IPS-18c (cell line): ENCODE measurements around the gene ADAT3.
A peak's percentile ranks its signal among the peaks of the same experiment; 100 is the strongest.

Experiments used
- H3K4me3 ChIP-seq: 2 replicates; pipeline ENCODE4 v1.7.0; 2013; ENCODE audit warnings: low read depth, mild to moderate bottlenecking, low read length, moderate library complexity; ENCODE audit not compliant: insufficient read depth
- H3K9me3 ChIP-seq: one replicate; pipeline ENCODE4 v1.6.1; 2013; ENCODE audit warnings: mild to moderate bottlenecking, low read length, moderate library complexity; ENCODE audit not compliant: control insufficient read depth, insufficient read depth

ADAT3 gene

DNA sequence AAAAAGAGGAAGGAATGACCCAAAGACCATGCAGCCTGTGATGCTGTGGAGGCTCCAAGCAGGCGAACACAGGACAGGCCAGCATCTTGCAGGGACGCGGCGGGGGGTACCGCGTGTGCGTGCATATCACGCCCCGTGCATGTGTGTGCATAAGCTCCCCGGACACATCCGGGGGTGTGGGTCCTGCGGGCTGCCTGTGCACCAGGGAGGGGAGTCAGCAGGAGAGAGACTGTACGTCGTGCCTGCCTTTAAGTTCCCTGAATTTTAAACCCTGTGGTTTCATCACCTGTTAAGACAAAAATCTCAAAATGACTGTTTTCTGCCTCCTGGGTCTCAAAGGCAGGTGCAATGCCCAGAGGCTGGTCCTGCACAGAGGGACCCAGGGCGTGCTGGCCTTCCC lies 16.6 kb downstream of the ADAT3 start:
- no peaks in the 10 kb centered on the region for H3K9me3 ChIP-seq
- H3K4me3 ChIP-seq, result no peak overlapping the region

DNA sequence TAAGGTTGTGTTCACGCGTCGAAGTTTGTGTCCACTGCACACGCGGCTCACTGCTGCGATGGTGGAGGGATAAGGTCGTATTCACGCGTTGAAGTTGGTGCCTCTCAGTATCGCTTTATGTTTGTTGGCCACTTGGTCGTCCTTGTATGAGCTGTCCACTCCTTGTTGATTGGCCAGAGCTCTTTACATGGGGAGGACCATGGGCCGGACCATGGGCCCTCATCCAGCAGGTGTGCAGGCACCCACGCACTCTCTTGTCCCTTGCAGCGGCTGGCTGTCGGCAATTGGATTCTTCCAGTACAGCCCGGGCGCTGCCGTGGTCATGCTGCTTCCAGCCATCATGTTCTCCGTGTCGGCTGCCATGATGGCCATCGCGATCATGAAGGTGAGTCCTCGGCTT lies 17.6 kb downstream of the ADAT3 start:
- H3K9me3 ChIP-seq, result peaks cover 2% of the 10 kb centered on the region
- no peak overlapping the region for H3K4me3 ChIP-seq

DNA sequence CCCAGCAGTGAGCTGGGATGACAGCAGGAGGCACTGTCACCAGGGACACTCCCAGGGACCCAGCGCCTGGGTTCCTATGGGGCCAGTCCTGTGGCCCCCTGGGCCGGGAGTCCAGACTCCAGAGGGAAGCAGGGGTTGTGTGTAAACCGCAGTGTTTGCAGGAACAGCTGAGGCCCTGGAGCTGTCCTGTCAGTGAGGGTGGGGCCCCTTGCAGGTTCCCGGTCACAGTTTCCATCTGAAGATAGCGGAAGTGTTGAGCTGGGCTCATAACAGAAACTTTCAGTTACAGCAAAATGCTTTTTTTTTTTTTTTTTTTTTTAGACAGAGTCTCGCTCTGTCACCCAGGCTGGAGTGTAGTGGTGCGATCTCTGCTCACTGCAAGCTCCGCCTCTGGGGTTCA lies 18.1 kb downstream of the ADAT3 start:
- Histone ChIP-seq H3K4me3 (no peak overlapping the region), H3K9me3 (peaks cover 2% of the 10 kb centered on the region)

DNA sequence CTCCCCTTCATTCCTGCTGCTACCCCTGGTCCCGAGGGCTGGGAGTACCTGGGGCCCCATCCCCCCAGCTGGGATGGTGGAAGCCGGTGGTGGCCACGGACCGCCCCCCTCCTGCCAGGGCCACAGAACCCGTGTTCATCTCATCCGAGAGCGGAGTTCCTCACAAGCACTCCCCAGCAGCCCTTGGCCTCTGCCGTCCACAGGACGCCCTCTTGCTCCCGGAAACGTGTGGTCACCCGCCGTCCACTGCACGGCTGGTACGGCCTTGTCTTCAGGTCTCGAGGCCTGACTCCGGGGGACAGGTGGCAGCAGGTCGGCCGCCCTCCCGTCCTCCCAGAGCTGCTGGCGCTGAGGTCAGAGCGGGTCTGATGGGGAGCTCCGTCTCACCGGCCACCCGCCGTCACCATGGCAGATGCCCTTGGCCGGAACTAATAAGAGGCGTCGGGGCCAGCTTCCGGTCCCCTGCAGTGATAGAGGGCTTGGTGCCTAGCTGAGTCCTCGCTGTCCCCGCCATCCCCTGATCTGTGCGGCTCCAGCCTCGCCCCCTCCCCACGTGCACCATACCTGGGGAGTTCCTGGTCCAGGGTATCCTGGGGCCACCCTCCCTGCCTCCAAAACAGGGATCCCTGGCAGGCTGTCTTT lies 19.2 kb downstream of the ADAT3 start:
- H3K4me3 ChIP-seq, result no peak overlapping the region

DNA sequence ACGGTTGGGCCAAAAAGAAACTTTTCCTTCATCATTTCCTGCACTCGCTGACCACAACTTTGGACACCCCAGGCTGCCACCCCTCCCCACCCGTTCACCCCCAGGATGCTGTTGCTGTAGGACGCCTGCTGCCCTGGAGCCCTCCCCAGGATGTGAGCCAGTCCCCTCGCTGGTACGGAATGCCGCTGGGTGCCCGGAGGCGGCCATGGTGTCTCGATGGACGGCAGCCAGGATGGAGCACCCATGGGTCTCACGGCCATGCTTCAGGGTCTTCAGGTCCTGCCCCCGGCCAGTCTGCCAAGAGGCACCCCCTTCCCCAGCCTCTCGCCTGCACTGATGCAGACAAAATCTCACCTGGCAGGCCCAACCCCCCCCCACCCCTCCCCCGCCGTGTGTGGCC lies 20.3 kb downstream of the ADAT3 start:
- H3K4me3 ChIP-seq, result no peak overlapping the region

More for the DNA sequence above, 19.2 kb downstream of the ADAT3 start:
- H3K9me3 ChIP-seq, result peaks cover 2% of the 10 kb centered on the region

DNA sequence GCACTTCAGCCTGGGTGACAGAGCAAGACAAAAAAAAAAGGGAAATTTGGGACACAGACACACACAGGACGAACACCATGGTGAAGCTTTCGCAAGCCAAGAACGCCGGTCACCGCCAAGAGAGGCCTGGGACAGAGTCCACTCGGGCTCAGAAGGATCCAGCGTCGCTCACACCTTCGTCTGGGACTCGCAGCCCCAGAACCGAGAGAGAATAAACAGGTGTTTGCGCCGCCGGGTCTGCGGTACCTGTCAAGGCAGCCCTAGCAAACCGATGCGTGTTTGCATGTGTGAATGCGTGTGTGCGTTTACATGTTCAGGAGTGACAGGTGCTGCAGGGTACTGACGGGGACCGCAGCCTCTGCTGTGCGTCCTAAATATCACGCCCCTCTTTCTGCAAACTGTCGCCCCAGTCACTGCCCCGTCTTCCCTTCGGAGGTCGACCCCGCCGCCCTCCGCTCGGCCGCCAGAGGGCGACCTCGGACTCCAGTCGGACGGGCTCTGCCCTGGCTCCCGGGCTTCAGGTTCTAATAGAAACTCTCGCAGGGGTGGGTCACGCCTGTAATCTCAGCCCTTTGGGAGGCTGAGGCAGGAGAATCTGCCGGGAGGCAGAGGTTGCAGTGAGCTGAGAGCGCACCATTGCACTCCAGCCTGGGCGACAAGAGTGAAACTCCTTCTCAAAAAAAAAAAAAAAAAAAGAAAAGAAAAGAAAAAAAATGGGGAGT lies 24.0 kb downstream of the ADAT3 start:
- Histone ChIP-seq H3K4me3 (peak overlapping the region; percentile 25; the same call in 1 of the 2 replicates), H3K9me3 (peaks cover 2% of the 10 kb centered on the region)

More for the DNA sequence above, 20.3 kb downstream of the ADAT3 start:
- peaks cover 2% of the 10 kb centered on the region for H3K9me3 ChIP-seq

DNA sequence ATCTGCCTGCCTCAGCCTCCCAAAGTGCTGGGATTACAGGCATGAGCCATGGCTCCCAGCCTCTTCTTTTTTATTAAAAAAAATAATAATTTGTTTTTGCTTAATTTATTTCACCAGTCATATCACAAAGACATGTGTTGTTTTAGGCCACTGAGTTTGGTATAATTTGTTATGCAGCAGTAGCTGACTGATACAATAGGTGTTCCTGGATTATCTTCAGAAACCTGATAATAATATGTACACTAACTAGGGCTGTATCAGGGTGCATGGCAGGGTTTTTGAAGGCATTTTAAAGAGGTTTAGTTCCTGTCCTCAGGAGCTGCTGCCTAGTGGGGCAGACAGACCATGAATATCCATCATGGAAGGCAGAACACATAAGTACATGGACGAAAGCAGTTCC lies 26.2 kb downstream of the ADAT3 start:
- no peak overlapping the region for H3K4me3 ChIP-seq
- peaks cover 2% of the 10 kb centered on the region for H3K9me3 ChIP-seq

DNA sequence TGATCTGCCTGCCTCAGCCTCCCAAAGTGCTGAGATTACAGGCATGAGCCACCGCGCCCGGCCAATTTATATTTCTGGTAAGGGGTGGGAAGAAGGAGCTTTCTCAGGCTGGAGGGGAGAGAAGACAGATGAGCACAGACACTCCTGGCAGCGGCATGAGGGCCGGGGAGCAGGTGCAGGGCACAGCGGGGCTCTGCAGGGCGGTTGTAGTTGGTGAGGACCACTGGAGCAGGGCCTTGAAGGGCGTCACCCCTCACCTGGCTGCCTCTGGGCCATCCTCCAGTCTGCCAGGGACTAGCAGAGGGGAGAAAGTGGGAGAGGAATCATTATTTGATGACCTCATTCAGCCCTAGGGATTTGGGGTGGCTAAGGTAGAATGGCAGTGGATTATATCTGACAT lies 27.2 kb downstream of the ADAT3 start:
- H3K9me3 ChIP-seq, result peaks cover under 1% of the 10 kb centered on the region
- no peak overlapping the region for H3K4me3 ChIP-seq

DNA sequence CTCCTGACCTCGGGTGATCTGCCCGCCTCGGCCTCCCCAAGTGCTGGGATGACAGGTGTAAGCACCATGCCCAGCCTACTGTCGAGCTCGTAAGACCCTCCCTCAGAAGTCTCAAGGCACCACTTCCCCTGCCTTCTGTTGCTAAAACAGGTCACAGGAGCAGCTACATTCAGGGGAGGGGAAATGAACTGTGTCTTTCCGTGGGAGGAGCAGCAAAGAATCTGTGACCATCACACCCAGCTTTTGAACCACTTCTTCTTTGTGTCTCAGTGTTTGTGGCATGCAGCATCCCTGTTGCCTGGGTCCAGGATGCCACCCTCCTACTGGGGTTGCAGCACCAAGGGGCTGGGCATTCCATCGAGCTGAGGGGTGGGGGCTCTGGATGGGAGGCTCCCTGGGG lies 28.0 kb downstream of the ADAT3 start:
- Histone ChIP-seq H3K4me3 (no peak overlapping the region), H3K9me3 (no peaks in the 10 kb centered on the region)

DNA sequence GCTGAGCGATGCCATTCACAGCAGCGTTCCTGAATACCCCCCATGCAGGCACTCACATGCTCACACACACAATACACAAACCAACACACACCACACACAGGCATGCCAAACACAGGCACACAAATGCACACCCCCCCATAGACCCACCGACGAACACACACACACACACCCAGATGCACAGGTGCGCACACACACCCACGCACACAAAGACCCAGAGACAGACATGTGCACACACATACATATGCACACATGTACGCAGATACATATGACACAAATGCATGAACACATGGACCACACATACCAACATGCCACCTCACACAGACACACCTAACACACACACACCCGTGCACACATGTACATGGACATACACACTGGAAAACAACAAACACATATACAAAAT lies 28.7 kb downstream of the ADAT3 start:
- no peaks in the 10 kb centered on the region for H3K9me3 ChIP-seq
- no peak overlapping the region for H3K4me3 ChIP-seq

DNA sequence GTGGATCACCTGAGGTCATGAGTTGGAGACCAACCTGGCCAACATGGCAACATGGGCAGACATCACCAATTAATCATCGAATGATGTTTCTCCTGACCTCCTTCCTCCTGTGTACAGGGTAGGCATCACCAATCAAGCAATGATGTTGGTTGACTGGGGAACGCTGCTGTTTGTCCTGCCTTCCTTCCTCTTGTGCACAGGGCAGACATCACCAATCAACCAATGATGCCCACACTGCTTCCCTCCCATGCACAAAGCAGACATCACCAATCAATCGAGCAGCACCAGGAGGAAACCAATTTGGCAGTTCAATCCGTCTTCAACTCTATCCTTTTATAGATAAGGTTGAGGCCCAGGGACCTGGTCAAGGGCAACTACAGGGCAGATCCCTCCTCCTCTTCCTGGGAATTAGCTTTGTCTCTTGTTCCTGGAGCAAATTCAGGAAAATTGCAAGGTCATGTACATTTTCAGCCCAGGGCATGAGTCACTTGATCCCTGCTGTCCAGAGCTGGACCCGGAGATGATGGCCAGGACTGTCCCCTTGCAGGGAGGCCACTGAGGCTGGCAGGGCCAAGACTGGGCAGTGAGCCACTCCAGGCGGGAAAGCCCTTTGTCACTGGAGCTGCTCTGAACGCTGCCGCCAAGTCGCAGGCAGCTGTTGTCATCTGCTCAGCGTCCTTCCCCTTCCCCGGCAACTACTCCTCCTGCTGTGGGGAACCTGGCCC lies 30.4 kb downstream of the ADAT3 start:
- Histone ChIP-seq H3K9me3 (no peaks in the 10 kb centered on the region), H3K4me3 (no peak overlapping the region; the same call in 1 of the 2 replicates)

DNA sequence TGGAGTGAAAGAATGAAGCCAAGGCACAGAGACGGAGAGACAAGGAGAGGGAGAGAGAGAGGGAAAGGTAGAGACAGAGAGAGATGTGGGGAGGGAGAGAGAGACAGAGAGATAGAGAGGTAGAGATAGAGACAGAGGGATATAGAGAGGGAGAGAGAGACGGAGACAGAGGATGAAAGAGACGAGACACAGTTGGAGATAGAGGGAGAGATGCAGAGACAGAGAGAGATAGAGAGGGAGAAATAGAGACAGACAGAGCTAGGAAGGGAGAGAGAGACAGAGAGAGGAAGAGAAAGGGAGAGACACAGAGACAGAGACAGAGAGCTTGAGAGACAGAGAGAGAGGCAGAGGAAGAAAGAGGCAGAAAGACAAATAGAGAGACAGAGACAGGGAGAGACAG lies 31.2 kb downstream of the ADAT3 start:
- Histone ChIP-seq H3K9me3 (no peaks in the 10 kb centered on the region), H3K4me3 (no peak overlapping the region)

DNA sequence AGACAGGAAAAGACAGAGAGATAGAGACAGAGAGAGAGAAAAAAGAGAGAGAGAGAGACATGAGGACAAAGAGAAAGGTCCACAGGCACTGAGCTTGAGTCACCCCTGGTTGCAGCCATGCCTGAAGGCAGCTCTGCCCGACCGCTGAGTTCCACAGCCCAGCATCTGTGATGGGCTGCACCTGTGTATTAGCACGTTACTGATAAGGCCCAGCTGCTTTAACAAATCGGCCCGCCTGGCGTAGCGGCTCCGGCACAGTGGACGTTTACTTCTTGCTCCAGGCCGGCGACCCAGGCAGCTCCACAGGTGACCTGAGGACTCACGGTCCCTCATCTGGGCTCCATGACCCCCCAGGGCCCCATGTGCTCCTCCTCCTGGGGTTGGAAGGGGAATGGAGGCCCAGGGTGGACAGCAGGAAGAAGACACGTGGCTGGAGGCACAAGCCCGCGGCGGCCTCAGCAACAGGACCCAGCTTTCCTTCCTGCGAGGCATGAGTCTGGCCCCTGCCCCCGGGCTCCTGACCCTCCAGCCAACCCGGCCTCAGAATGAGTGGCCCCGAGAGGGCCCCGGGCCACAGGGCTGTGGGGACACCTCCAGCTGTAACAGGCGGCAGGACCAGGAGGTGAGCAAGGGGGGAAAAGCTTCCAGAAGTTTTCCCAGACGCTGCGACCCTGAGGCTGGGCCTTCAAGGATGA lies 31.9 kb downstream of the ADAT3 start:
- no peak overlapping the region for H3K4me3 ChIP-seq
- no peaks in the 10 kb centered on the region for H3K9me3 ChIP-seq

DNA sequence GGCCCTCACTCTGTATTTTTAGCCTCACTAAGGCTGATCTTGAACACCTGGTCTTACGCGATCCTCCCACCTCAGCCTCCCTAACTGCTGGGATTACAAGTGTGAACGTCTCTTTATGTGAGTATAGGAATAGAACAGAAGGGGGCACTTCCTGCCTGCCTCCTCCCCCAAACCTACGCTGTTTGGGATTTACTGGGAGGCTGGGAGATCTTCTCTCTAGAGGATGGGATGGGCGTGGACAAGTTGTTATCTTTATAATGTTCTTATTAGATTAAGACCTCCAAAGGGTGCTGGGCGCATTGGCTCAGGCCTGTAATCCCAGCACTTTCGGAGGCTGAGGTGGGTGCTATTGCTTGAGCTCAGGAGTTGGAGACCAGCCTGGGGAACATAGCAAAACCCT lies 32.9 kb downstream of the ADAT3 start:
- no peak overlapping the region for H3K4me3 ChIP-seq
- no peaks in the 10 kb centered on the region for H3K9me3 ChIP-seq

DNA sequence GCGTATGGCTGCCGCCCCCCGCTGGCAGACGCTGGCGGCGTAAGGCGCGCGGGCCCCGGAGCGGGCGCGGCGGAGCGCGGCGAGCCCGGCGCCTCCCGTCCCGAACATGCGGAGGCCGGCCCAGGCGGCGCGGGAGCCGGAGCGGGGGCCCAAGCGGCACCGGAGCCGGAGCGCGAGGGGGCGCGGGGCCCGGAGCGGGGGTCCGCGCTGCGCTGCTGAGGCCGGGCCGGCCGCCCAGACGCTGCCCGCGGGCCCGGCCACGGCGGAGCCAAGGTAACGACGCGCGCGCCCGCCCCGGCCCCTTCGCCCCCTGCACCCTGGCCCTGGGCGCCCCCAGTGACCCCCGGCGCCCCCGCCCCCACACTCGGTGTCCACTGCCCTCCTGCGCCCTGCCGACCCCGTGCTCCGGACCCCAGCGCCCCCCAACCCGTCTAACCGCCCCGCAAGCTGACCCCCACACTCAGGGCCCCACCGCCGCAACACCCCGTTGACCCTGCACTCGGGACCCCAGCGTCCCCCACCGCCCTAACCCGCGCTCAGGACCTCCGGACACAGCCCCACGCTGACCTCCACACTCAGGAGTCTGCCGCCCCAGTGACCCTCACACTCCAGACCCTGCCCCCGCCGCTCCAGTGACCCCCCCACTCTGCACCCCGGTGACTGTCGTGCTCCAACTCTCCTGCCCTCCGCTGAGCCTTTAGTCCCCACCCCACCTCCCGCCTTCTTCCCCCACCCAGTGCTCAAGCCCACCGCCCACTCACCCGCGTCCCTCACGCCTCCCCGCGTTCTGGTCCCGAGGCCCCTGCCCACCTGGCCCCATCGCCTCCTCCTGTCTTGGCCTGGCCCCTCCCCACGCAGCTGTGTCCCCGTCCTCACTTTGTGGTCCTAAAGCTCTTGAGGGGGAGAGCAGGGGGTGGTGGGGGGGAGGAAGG lies 36.2 kb downstream of the ADAT3 start, which contains the start of gene CSNK1G2:
Gene CSNK1G2, plus strand, starts transcription at position 27 of the 932 bp plus-strand sequence. CDS start 28,601 bp downstream, outside the sequence.
- peak within 1 kb of the TSS; percentile 88 for H3K4me3 ChIP-seq
- H3K9me3 ChIP-seq, result peaks cover 2% of the 10 kb centered on the region

DNA sequence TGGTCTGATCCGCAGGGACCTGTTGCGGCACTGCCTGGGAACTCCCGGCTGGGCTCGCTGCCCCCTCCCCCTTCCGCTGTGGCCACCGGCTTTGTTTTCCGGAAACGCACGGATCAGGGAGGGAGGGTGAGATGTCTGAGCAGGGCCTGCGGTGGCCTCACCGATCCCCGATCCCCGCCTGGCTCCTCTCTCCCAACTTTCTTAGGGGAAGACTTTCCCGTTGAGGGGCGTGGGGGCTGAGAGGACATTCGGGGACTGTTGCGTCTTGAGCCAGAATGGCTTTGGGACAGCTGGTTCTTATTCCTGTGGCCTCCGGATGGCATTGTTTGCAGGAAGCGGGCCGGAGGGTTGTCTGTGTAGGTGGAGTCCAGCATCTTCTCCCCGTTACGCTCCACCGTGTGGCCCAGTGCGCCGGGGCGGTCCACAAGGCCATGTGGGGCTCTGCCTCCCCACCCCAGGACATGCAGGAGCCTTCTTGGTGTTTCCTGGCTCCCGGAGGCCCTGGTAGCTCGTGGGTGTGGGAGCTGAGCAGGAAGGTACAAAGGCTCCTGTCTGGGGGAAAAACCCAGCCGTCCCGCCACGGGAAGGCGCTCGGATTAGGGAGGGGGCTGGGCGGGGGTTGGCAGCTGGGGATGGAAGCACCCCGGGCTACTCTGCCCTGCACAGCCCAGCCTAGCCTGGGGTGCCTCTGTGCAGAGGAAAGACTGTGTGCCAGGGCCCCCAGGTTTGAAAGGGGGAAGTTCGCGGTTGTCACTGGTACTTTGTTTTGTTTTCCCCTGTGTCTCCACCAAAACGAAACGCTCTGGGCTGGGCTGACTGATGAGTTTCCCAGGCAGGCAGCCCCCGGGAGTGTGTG lies 37.1 kb downstream of the ADAT3 start:
- Histone ChIP-seq H3K4me3 (peak overlapping the region; percentile 88), H3K9me3 (peaks cover 2% of the 10 kb centered on the region)
